NCI-H2196 treated with DMSO at 0.1 percent for 48 hours (cell line): ENCODE data around the gene ACACB.

Experiments used
- DNase-seq: peaks from one replicate; lab custom pipeline; 2025; ENCODE audit not compliant: unreplicated experiment; lab: John Stamatoyannopoulos, UW

The ACACB gene

GRCh38 chr12:109247831-109248654 is 131.7 kb downstream of the ACACB start:
- no peak for DNase-seq

- DNase-seq, result no peak
Measured at GRCh38 chr12:109250523-109250922, 134.1 kb downstream of the ACACB start.

- no peak for DNase-seq
Measured at GRCh38 chr12:109252799-109253198, 136.4 kb downstream of the ACACB start.

- no peak for DNase-seq
Measured at GRCh38 chr12:109253913-109254544, 137.6 kb downstream of the ACACB start.

GRCh38 chr12:109255377-109255776 is 139.0 kb downstream of the ACACB start:
- no peak for DNase-seq

- DNase-seq, result no peak
Measured at GRCh38 chr12:109256011-109256410, 139.6 kb downstream of the ACACB start.

- no peak for DNase-seq
Measured at GRCh38 chr12:109258201-109258600, 141.8 kb downstream of the ACACB start.

GRCh38 chr12:109258607-109259544 is 142.5 kb downstream of the ACACB start:
- no peak for DNase-seq

GRCh38 chr12:109259545-109259895 is 143.1 kb downstream of the ACACB start:
- no peak for DNase-seq

GRCh38 chr12:109261087-109261486 is 144.7 kb downstream of the ACACB start:
- DNase-seq, result no peak

- no peak for DNase-seq
Measured at GRCh38 chr12:109261939-109262338, 145.6 kb downstream of the ACACB start.

- DNase-seq, result no peak
Measured at GRCh38 chr12:109263439-109263838, 147.1 kb downstream of the ACACB start.

- DNase-seq, result peak; percentile 91
Measured at GRCh38 chr12:109264095-109264942, 147.9 kb downstream of the ACACB start.

GRCh38 chr12:109264943-109265650 is 148.7 kb downstream of the ACACB start:
- DNase-seq, result no peak

- no peak for DNase-seq
Measured at GRCh38 chr12:109266106-109266879, 149.9 kb downstream of the ACACB start.

- DNase-seq, result no peak
Measured at GRCh38 chr12:109267361-109267760, 151.0 kb downstream of the ACACB start.

- DNase-seq, result no peak
Measured at GRCh38 chr12:109268896-109269295, 152.5 kb downstream of the ACACB start.

GRCh38 chr12:109269428-109269827 is 153.0 kb downstream of the ACACB start:
- no peak for DNase-seq

GRCh38 chr12:109270494-109270893 is 154.1 kb downstream of the ACACB start:
- no peak for DNase-seq
